Amniotic epithelial cell (primary cell): Measurements from ENCODE around the gene DISP3.
"Not testable (repeated sequence)": the region's sequence is repeated elsewhere in the genome, so short reads cannot be mapped to it uniquely, and the experiment has no call there.

Experiments used
- DNase-seq: peaks from one replicate; pipeline ENCODE4 v3.0.0-alpha.2; 2010; ENCODE audit warnings: low read depth

The DISP3 gene

DNA sequence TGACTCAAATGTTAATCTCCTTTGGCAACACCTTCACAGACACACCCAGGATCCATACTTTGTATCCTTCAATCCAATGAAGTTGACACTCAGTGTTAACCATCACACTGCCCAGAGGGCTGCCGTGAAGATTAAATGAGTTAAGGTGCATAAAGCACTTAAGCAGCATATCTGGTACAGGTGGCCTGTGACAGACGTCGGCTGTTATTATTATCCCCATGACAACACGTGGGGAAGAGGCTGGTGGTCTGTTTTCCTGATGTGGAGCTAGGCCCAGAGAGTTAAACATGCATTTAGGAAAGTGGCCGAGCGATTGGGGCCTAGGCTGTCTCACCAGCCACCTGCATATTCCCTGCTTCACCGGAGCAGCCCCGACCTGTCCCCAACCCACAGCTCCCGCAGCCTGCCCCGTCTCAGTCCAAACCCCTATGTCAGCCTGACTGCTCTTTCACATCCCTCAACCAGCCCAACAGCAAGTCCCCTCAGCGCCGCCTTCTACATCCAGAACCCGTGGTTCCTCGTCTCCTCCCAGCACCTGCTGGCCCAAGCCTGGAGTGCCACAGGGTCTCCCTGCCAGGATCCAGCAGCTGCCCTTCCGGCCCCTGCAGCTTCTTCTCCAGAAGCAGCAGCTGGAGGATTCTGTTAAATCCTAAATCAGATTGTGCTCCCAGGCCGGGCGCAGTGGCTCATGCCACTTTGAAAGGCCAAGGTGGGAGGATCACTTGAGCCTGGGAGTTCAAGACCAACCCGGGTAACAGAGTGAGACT lies 97.3 kb downstream of the DISP3 start:
- DNase-seq: no peak

DNA sequence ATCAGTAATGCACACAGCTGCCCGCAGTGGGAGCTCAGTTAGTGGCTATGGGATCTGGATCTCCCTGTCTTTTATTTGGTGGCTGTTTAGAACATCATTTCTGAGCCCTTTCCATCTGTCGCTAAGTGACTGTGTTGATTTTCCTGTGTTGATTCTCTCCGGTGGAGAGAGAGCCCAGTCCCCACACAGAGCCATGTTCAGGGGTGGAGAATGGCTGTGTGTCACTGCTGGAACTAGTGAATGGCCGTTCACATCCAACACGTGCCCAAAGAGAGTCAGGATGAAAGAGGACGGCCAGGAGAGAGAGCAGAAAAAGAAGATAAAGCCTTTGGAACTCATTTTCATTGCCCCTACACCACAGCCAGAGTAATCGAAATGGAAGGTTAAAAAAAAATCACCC lies 99.0 kb downstream of the DISP3 start:
- no peak for DNase-seq

DNA sequence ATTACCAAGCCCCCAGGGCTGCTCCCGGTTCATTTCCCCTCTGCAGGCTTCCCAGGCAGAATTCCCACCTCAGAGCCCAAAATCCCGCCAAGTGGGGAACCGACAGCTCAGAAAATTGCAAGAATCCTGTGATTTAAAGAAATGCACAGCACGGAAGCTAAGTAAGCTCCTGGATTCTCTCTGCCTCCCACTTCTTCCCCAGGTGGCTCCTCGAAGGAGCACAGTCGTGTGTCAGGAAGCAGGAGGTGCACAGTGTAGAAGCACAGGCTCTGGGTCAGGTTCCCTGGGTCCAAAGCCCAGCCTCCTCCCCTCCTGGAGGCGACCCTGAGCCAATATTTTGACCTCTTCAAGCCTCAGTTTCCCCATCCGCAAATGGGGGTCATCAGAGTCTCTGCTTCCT lies 100.6 kb downstream of the DISP3 start:
- no peak for DNase-seq

DNA sequence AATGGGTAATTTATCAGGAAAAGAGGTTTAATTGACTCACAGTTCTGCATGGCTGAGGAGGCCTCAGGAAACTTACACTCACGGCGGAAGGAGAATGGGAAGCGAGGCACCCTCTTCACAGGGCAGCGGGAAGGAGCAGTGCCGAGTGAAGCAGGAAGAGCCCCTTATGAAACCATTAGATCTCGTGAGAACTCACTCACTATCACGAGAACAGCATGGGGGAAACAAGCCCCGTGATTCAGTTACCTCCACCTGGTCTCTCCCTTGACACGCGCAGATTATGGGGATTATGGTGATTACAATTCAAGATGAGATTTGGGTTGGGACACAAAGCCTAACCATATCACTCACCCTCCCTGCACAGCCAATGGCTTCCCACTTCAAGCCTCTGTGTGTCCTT lies 101.1 kb downstream of the DISP3 start:
- not testable (repeated sequence) for DNase-seq

DNA sequence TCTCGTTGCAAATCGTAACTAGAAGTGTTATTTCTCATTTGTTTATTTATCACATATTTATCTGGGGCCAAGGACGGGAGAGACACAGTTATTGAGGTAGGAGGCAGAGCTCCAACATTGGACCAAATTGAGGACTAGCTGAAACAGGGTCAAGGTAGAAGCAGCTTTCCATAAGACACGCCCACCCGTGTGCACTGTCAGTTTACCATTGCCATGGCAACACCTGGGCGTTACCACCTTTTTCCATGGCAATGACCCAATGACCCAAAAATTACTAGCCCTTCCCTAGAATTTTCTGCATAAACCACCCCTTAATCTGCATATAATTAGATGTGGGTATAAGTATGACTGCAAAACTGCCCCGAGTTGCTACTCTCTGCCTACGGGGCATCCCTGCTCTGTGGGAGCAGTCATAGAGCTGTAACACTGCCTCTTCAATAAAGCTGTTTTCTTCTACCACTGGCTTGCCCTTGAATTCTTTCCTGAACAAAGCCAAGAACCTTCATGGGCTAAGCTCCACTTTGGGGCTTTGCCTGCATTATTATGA lies 102.6 kb downstream of the DISP3 start:
- DNase-seq: no peak

DNA sequence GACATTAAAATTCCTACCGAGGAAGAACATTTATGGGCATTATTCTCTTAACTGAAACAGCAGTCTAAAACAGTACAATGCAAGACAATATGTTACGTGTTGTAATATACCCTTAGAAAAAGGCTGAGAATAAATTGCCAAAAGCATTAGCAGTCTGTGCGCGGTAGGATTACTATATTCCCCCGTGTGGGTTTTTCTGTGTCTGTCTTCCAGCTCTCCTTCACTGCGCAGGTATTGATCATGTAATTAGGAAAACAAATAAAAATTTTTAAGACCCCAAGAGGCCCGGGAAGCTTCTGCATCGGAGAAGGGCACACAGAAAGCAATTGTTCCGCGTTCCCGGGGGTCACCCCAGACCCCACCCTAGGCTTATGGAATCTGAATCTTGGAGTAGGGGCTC lies 106.4 kb downstream of the DISP3 start:
- DNase-seq: no peak
